OCI-LY7 (cell line): ENCODE results near the gene PLXNB1. TPM values are rescaled to one million over a fixed set of nuclear protein-coding genes. Genes with fewer than 3 reads are reported as not detected.

Experiments
- BruUV-seq: library from RNA; stranded (reverse); fragments of 400-500 nt; replicated peaks from 2 replicates; lab custom pipeline; 2021; lab: Mats Ljungman, UMichigan
- CTCF ChIA-PET: fragments of 300-600 bp; sonication (Branson Sonifier 250); formaldehyde crosslinking; loops from one replicate; lab custom pipeline; 2022; ENCODE audit warnings: antibody characterized with exemption; ENCODE audit not compliant: unreplicated experiment; lab: Charles Lee
- POLR2A ChIA-PET: fragments of 300-600 bp; sonication (Branson Sonifier 250); formaldehyde crosslinking; loops from one replicate; lab custom pipeline; 2022; ENCODE audit warnings: antibody characterized with exemption; lab: Charles Lee
- DNase-seq: peaks from one replicate; pipeline ENCODE4 v3.0.0-alpha.2; 2015; ENCODE audit warnings: low spot score
- H2AFZ ChIP-seq: fragments of 200-600 bp; sonication (generic), shearing (Covaris generic); 2 replicates; pipeline ENCODE4 v1.6.1; 2014; ENCODE audit warnings: mild to moderate bottlenecking, antibody characterized with exemption, low read length, moderate library complexity
- H3K27ac ChIP-seq: fragments of 200-600 bp; sonication (generic); 2 replicates; pipeline ENCODE4 v1.5.1; 2014; ENCODE audit warnings: mixed run types, low read depth, mild to moderate bottlenecking, moderate library complexity, low read length, inconsistent platforms; ENCODE audit not compliant: poor library complexity, severe bottlenecking
- H3K36me3 ChIP-seq: fragments of 200-600 bp; sonication (generic); 2 replicates; pipeline ENCODE4 v1.6.1; 2014; ENCODE audit warnings: mild to moderate bottlenecking, antibody characterized with exemption, low read length, moderate library complexity, mixed read lengths; ENCODE audit not compliant: insufficient read depth
- H3K4me1 ChIP-seq: fragments of 200-600 bp; sonication (generic); 2 replicates; pipeline ENCODE4 v1.5.1; 2014; ENCODE audit warnings: mild to moderate bottlenecking, low read length; ENCODE audit not compliant: insufficient read depth, poor library complexity, severe bottlenecking
- H3K4me2 ChIP-seq: fragments of 200-600 bp; sonication (generic); 2 replicates; pipeline ENCODE4 v1.6.1; 2014; ENCODE audit warnings: mild to moderate bottlenecking, low read length
- H3K4me3 ChIP-seq: fragments of 200-600 bp; sonication (generic); 2 replicates; pipeline ENCODE4 v1.5.1; 2014; ENCODE audit warnings: mild to moderate bottlenecking, low read depth, low read length; ENCODE audit not compliant: poor library complexity, severe bottlenecking
- H3K79me2 ChIP-seq: fragments of 200-600 bp; sonication (generic); 2 replicates; pipeline ENCODE4 v1.6.1; 2016; ENCODE audit warnings: low read depth, mild to moderate bottlenecking, low read length, moderate library complexity, mixed read lengths; ENCODE audit not compliant: insufficient read depth
- H3K9me2 ChIP-seq: fragments of 200-600 bp; sonication (generic); 2 replicates; pipeline ENCODE4 v1.6.1; 2016; ENCODE audit warnings: mild to moderate bottlenecking, low read length, mixed read lengths; ENCODE audit not compliant: insufficient read depth
- H3K9me3 ChIP-seq: fragments of 200-600 bp; sonication (generic); 2 replicates; pipeline ENCODE4 v1.6.1; 2014; ENCODE audit warnings: mild to moderate bottlenecking, mixed run types, low read length, mixed read lengths
- H4K20me1 ChIP-seq: fragments of 200-600 bp; sonication (generic); 2 replicates; pipeline ENCODE4 v1.6.1; 2014; ENCODE audit warnings: mild to moderate bottlenecking, antibody characterized with exemption, low read length, moderate library complexity, mixed read lengths; ENCODE audit not compliant: insufficient read depth
- EZH2phosphoT487 ChIP-seq: fragments of 200-600 bp; sonication (generic); IDR thresholded peaks from 2 replicates; pipeline ENCODE4 v1.6.1; 2018; ENCODE audit warnings: low read depth, borderline replicate concordance, mild to moderate bottlenecking, mixed run types, antibody characterized with exemption, low read length, moderate library complexity, mixed read lengths
- intact Hi-C: fragments of 100-400 bp; cut with micrococcal nuclease; formaldehyde crosslinking; loops from one replicate; pipeline ENCODE4 v1.10.0; 2022; ENCODE audit not compliant: unreplicated experiment
- total RNA-seq, 2 experiments: library from RNA; depleted of rRNA in 1 of 2; stranded (reverse); fragments of >200 nt in 1 of 2; shearing (Covaris generic) in 1 of 2; gene quantifications; 2 replicates each; pipeline ENCODE4 v1.2.3, GENCODE V29; 2014 to 2022
- TF ChIP-seq, protein P1 (sequence below): fragments of 200-600 bp; sonication (generic); conservative IDR thresholded peaks from 2 replicates; pipeline ENCODE4 v1.5.1; 2014; ENCODE audit warnings: mild to moderate bottlenecking, antibody characterized with exemption, low read length, moderate library complexity, mixed read lengths

Gene PLXNB1
- total RNA-seq, 2 experiments from 2014 or later, result 4.4 to 6.4 TPM

- no peak overlapping the region for H2AFZ ChIP-seq
- no peaks in the 10 kb centered on the region for H3K79me2 ChIP-seq
- no peaks in the 10 kb centered on the region for H3K9me3 ChIP-seq
- POLR2A ChIA-PET, result no interaction called here
- DNase-seq, result no peak
- H3K27ac ChIP-seq, result no peak overlapping the region
- CTCF ChIA-PET, result no interaction called here
- no peak overlapping the region for H3K4me3 ChIP-seq
- no peak overlapping the region for H3K4me2 ChIP-seq
- peaks cover 9% of the 10 kb centered on the region; the same call in 1 of the 2 replicates for H3K36me3 ChIP-seq
- peaks cover 13% of the 10 kb centered on the region for H3K4me1 ChIP-seq
- H3K9me2 ChIP-seq, result no peaks in the 10 kb centered on the region
- H4K20me1 ChIP-seq, result no peaks in the 10 kb centered on the region
- intact Hi-C loops, result no loop called here
- no TSS peak for BruUV-seq
- no peak for TF ChIP-seq EZH2phosphoT487
- TF ChIP-seq, protein P1, sequence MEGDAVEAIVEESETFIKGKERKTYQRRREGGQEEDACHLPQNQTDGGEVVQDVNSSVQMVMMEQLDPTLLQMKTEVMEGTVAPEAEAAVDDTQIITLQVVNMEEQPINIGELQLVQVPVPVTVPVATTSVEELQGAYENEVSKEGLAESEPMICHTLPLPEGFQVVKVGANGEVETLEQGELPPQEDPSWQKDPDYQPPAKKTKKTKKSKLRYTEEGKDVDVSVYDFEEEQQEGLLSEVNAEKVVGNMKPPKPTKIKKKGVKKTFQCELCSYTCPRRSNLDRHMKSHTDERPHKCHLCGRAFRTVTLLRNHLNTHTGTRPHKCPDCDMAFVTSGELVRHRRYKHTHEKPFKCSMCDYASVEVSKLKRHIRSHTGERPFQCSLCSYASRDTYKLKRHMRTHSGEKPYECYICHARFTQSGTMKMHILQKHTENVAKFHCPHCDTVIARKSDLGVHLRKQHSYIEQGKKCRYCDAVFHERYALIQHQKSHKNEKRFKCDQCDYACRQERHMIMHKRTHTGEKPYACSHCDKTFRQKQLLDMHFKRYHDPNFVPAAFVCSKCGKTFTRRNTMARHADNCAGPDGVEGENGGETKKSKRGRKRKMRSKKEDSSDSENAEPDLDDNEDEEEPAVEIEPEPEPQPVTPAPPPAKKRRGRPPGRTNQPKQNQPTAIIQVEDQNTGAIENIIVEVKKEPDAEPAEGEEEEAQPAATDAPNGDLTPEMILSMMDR, result no peak
Observed at GRCh38 chr3:48426944-48427629, 2.8 kb downstream of the PLXNB1 start.

GRCh38 chr3:48426401-48426909, 3.4 kb downstream of the PLXNB1 start:
- POLR2A ChIA-PET, result no interaction called here
- no TSS peak for BruUV-seq

More at GRCh38 chr3:48426401-48426909, 3.4 kb downstream of the PLXNB1 start:
- Histone ChIP-seq H3K4me1 (peaks cover 13% of the 10 kb centered on the region), H3K4me2 (no peak overlapping the region), H4K20me1 (no peaks in the 10 kb centered on the region), H3K9me2 (no peaks in the 10 kb centered on the region), H3K9me3 (no peaks in the 10 kb centered on the region), H3K27ac (no peak overlapping the region), H3K36me3 (peaks cover 3% of the 10 kb centered on the region; the same call in 1 of the 2 replicates), H2AFZ (no peak overlapping the region), H3K79me2 (no peaks in the 10 kb centered on the region), H3K4me3 (no peak overlapping the region)
- intact Hi-C loops, result no loop called here
- TF ChIP-seq, protein P1, result no peak
- TF ChIP-seq EZH2phosphoT487, result no peak
- DNase-seq, result no peak
- CTCF ChIA-PET, result no interaction called here
